ENCODE measurements around the gene SEMA3A. TPM values are rescaled to one million over a fixed set of nuclear protein-coding genes. Genes with fewer than 3 reads are reported as not detected.

SEMA3A gene
- total RNA-seq, 1 experiment from 2014 or later: 14.2 TPM

- Histone ChIP-seq H3K9ac (ENCODE audit: low read length) (no peak overlapping the region), H3K4me3 (replicated peaks in 1 of 2; ENCODE audit: low read depth in 1 of 2, low read length in 2 of 2) (no peak overlapping the region), H3K27ac (ENCODE audit: low read depth, low read length) (no peak overlapping the region), H2AFZ (ENCODE audit: low read depth, low read length, poor library complexity, severe bottlenecking) (no peak overlapping the region), H3K4me2 (ENCODE audit: low read length) (no peak overlapping the region), H3K4me1 (ENCODE audit: control insufficient read depth in 1 of 2, insufficient read depth in 2 of 2, low read length in 2 of 2) (no peaks in the 10 kb centered on the region), H3K9me2 (ENCODE audit: insufficient read depth) (no peaks in the 10 kb centered on the region), H3K9me3 (ENCODE audit: control insufficient read depth in 1 of 2, insufficient read depth in 1 of 2, low read depth in 1 of 2, low read length in 2 of 2) (no peaks in the 10 kb centered on the region), H3K79me2 (ENCODE audit: insufficient read depth, low read length) (no peaks in the 10 kb centered on the region), H3K36me3 (ENCODE audit: control insufficient read depth in 1 of 2, insufficient read depth in 2 of 2, low read length in 2 of 2) (no peaks in the 10 kb centered on the region), H3K27me3 (ENCODE audit: insufficient read depth, low read length) (no peaks in the 10 kb centered on the region), H4K20me1 (ENCODE audit: insufficient read depth) (no peaks in the 10 kb centered on the region)
- ChIA-PET CTCF (no interaction called here), RAD21 (ENCODE audit: low non-redundant PET in 1 of 2, low total read pairs in 2 of 2, uncharacterized antibody in 2 of 2, unreplicated experiment in 2 of 2) (no interaction called here), POLR2A (no interaction called here)
- TF ChIP-seq POLR2A (IDR thresholded peaks at IDR 0.05; ENCODE audit: borderline replicate concordance, extremely low read depth, insufficient read depth, insufficient read length) (no peak), EGR1 (IDR thresholded peaks at IDR 0.05; ENCODE audit: low read depth) (no peak), SIN3A (IDR thresholded peaks at IDR 0.05; ENCODE audit: low read depth) (no peak), TCF7L2 (IDR thresholded peaks at IDR 0.05; ENCODE audit: borderline replicate concordance, extremely low read depth, insufficient read depth, insufficient read length) (no peak), EZH2phosphoT487 (IDR thresholded peaks at IDR 0.05; ENCODE audit: borderline replicate concordance) (no peak), CTCF (IDR thresholded peaks at IDR 0.05 in 2 of 3, conservative IDR thresholded peaks at IDR 0.05 in 1 of 3; ENCODE audit: borderline replicate concordance in 1 of 3, insufficient read depth in 1 of 3, low read depth in 2 of 3, low read length in 2 of 3) (no peak), CEBPB (IDR thresholded peaks at IDR 0.05; ENCODE audit: low read depth) (no peak)
- no peak for DNase-seq (ENCODE audit: low read depth, low spot score)
- BruUV-seq (replicated peaks): no TSS peak
- intact Hi-C loops (cut with micrococcal nuclease): no loop called here
- no peak for ATAC-seq
Observed at GRCh38 chr7:84210301-84210700, 15.7 kb upstream of the SEMA3A start.

GRCh38 chr7:84209006-84209405, 14.4 kb upstream of the SEMA3A start:
- intact Hi-C loops (cut with micrococcal nuclease): no loop called here
- RAD21 ChIA-PET (ENCODE audit: low non-redundant PET in 1 of 2, low total read pairs in 2 of 2, uncharacterized antibody in 2 of 2, unreplicated experiment in 2 of 2): no interaction called here
- ATAC-seq: no peak
- Histone ChIP-seq H3K36me3 (ENCODE audit: control insufficient read depth in 1 of 2, insufficient read depth in 2 of 2, low read length in 2 of 2) (no peaks in the 10 kb centered on the region), H3K9ac (ENCODE audit: low read length) (no peak overlapping the region), H3K27me3 (ENCODE audit: insufficient read depth, low read length) (no peaks in the 10 kb centered on the region), H3K79me2 (ENCODE audit: insufficient read depth, low read length) (no peaks in the 10 kb centered on the region), H3K4me1 (ENCODE audit: control insufficient read depth in 1 of 2, insufficient read depth in 2 of 2, low read length in 2 of 2) (no peaks in the 10 kb centered on the region), H2AFZ (ENCODE audit: low read depth, low read length, poor library complexity, severe bottlenecking) (no peak overlapping the region), H4K20me1 (ENCODE audit: insufficient read depth) (no peaks in the 10 kb centered on the region), H3K27ac (ENCODE audit: low read depth, low read length) (no peak overlapping the region), H3K4me2 (ENCODE audit: low read length) (no peak overlapping the region), H3K9me2 (ENCODE audit: insufficient read depth) (no peaks in the 10 kb centered on the region), H3K4me3 (replicated peaks in 1 of 2; ENCODE audit: low read depth in 1 of 2, low read length in 2 of 2) (no peak overlapping the region), H3K9me3 (ENCODE audit: control insufficient read depth in 1 of 2, insufficient read depth in 1 of 2, low read depth in 1 of 2, low read length in 2 of 2) (no peaks in the 10 kb centered on the region)
- no peak for DNase-seq (ENCODE audit: low read depth, low spot score)
- BruUV-seq (replicated peaks): no TSS peak
- CTCF ChIA-PET: no interaction called here
- POLR2A ChIA-PET: no interaction called here
- TF ChIP-seq SRF (IDR thresholded peaks at IDR 0.05; ENCODE audit: low read depth) (no peak), CEBPB (IDR thresholded peaks at IDR 0.05; ENCODE audit: low read depth) (no peak), EZH2phosphoT487 (IDR thresholded peaks at IDR 0.05; ENCODE audit: borderline replicate concordance) (no peak), POLR2A (IDR thresholded peaks at IDR 0.05; ENCODE audit: borderline replicate concordance, extremely low read depth, insufficient read depth, insufficient read length) (no peak), ELF1 (IDR thresholded peaks at IDR 0.05; ENCODE audit: borderline replicate concordance, low read depth) (no peak), JUND (IDR thresholded peaks at IDR 0.05) (no peak), CTCF (IDR thresholded peaks at IDR 0.05 in 2 of 3, conservative IDR thresholded peaks at IDR 0.05 in 1 of 3; ENCODE audit: borderline replicate concordance in 1 of 3, insufficient read depth in 1 of 3, low read depth in 2 of 3, low read length in 2 of 3) (no peak), MAX (IDR thresholded peaks at IDR 0.05) (no peak), FOSL1 (IDR thresholded peaks at IDR 0.05; ENCODE audit: low read depth) (no peak), ATF3 (IDR thresholded peaks at IDR 0.05) (no peak), CBX3 (IDR thresholded peaks at IDR 0.05; ENCODE audit: low read depth) (no peak)
